SU-DHL-6 (cell line): ENCODE data around the gene PET100.

Source experiments
- H2AFZ ChIP-seq: fragments of 200-600 bp; sonication (generic); 2 replicates; pipeline ENCODE4 v1.6.1; 2014; ENCODE audit warnings: low read depth, mild to moderate bottlenecking, moderate library complexity, mixed read lengths, antibody characterized with exemption, low read length; ENCODE audit not compliant: severe bottlenecking
- H3F3A ChIP-seq: fragments of 200-600 bp; shearing (Covaris generic); 2 replicates; pipeline ENCODE4 v1.6.0; 2016; ENCODE audit warnings: antibody characterized with exemption, mild to moderate bottlenecking; ENCODE audit not compliant: insufficient read depth
- H3K27ac ChIP-seq: fragments of 200-600 bp; sonication (generic); 2 replicates; pipeline ENCODE4 v1.5.1; 2016; ENCODE audit warnings: low read depth, mild to moderate bottlenecking, low read length, moderate library complexity, mixed read lengths
- H3K27me3 ChIP-seq: fragments of 200-600 bp; sonication (generic), shearing (Covaris generic); 2 replicates; pipeline ENCODE4 v1.6.0; 2014; ENCODE audit warnings: mild to moderate bottlenecking, low read length
- H3K36me3 ChIP-seq: fragments of 200-600 bp; sonication (generic); 2 replicates; pipeline ENCODE4 v1.6.1; 2014; ENCODE audit warnings: mild to moderate bottlenecking, low read length, mixed read lengths
- H3K4me2 ChIP-seq: fragments of 300-600, 200-600 bp; shearing (Covaris generic), sonication (generic); 2 replicates; pipeline ENCODE4 v1.6.0; 2014; ENCODE audit warnings: low read length, low read depth, mild to moderate bottlenecking; ENCODE audit not compliant: poor library complexity, severe bottlenecking
- H3K4me3 ChIP-seq: fragments of 200-600 bp; sonication (generic); 2 replicates; pipeline ENCODE4 v1.5.1; 2014; ENCODE audit warnings: antibody characterized with exemption, low read length, mild to moderate bottlenecking, mixed read lengths; ENCODE audit not compliant: insufficient read depth, poor library complexity, severe bottlenecking
- H3K79me2 ChIP-seq: fragments of 200-600 bp; sonication (generic); 2 replicates; pipeline ENCODE4 v1.6.1; 2014; ENCODE audit warnings: mild to moderate bottlenecking, low read length, moderate library complexity; ENCODE audit not compliant: insufficient read depth
- H3K9ac ChIP-seq: fragments of 200-600 bp; sonication (generic); 2 replicates; pipeline ENCODE4 v1.7.0; 2014; ENCODE audit warnings: mild to moderate bottlenecking, low read length
- H3K9me2 ChIP-seq: fragments of 200-600 bp; sonication (generic); replicated peaks from 2 replicates; pipeline ENCODE4 v1.6.1; 2014; ENCODE audit warnings: low read length; ENCODE audit not compliant: insufficient read depth
- H3K9me3 ChIP-seq: fragments of 200-600 bp; sonication (generic); 2 replicates; pipeline ENCODE4 v1.6.1; 2014; ENCODE audit warnings: low read length, mixed read lengths; ENCODE audit not compliant: insufficient read depth
- H4K20me1 ChIP-seq: fragments of 200-600 bp; sonication (generic); 2 replicates; pipeline ENCODE4 v1.6.1; 2014; ENCODE audit warnings: low read depth, mild to moderate bottlenecking, antibody characterized with exemption, low read length, moderate library complexity, mixed read lengths
- EZH2phosphoT487 ChIP-seq: fragments of 200-600 bp; sonication (generic), shearing (Covaris generic); conservative IDR thresholded peaks from 2 replicates; pipeline ENCODE4 v1.6.1; 2018; ENCODE audit warnings: mild to moderate bottlenecking, antibody characterized with exemption, low read length, moderate library complexity, mixed read lengths
- TF ChIP-seq, protein P1 (sequence below): fragments of 200-600 bp; sonication (generic); IDR thresholded peaks from one replicate; pipeline ENCODE4 v1.5.1; 2017; ENCODE audit warnings: antibody characterized with exemption, mild to moderate bottlenecking, low read length, moderate library complexity; ENCODE audit not compliant: insufficient read depth, poor library complexity, severe bottlenecking

PET100 gene

GRCh38 chr19:7610491-7611240, 18.9 kb upstream of the PET100 start:
- Histone ChIP-seq H3K9me3 (no peaks in the 10 kb centered on the region), H3K27me3 (no peaks in the 10 kb centered on the region), H4K20me1 (no peaks in the 10 kb centered on the region), H3K79me2 (no peaks in the 10 kb centered on the region), H3K27ac (no peak overlapping the region), H3K4me2 (no peak overlapping the region), H3K36me3 (no peaks in the 10 kb centered on the region), H2AFZ (no peak overlapping the region), H3F3A (no peaks in the 10 kb centered on the region), H3K9ac (no peak overlapping the region), H3K4me3 (no peak overlapping the region), H3K9me2 (no peaks in the 10 kb centered on the region)
- TF ChIP-seq EZH2phosphoT487, result no peak
- TF ChIP-seq, protein P1, sequence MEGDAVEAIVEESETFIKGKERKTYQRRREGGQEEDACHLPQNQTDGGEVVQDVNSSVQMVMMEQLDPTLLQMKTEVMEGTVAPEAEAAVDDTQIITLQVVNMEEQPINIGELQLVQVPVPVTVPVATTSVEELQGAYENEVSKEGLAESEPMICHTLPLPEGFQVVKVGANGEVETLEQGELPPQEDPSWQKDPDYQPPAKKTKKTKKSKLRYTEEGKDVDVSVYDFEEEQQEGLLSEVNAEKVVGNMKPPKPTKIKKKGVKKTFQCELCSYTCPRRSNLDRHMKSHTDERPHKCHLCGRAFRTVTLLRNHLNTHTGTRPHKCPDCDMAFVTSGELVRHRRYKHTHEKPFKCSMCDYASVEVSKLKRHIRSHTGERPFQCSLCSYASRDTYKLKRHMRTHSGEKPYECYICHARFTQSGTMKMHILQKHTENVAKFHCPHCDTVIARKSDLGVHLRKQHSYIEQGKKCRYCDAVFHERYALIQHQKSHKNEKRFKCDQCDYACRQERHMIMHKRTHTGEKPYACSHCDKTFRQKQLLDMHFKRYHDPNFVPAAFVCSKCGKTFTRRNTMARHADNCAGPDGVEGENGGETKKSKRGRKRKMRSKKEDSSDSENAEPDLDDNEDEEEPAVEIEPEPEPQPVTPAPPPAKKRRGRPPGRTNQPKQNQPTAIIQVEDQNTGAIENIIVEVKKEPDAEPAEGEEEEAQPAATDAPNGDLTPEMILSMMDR, result no peak

- no peak overlapping the region for H3K27ac ChIP-seq
- no peak for TF ChIP-seq EZH2phosphoT487
- TF ChIP-seq, protein P1, result no peak
- H3K4me3 ChIP-seq, result no peak overlapping the region
- H3K9me2 ChIP-seq, result no peaks in the 10 kb centered on the region
- H3K9ac ChIP-seq, result no peak overlapping the region
- H3K36me3 ChIP-seq, result no peaks in the 10 kb centered on the region
- no peaks in the 10 kb centered on the region for H3K9me3 ChIP-seq
- no peaks in the 10 kb centered on the region for H3K79me2 ChIP-seq
- H2AFZ ChIP-seq, result no peak overlapping the region
- no peaks in the 10 kb centered on the region for H3F3A ChIP-seq
- H3K27me3 ChIP-seq, result no peaks in the 10 kb centered on the region
- H3K4me2 ChIP-seq, result no peak overlapping the region
- no peaks in the 10 kb centered on the region for H4K20me1 ChIP-seq
Observed at GRCh38 chr19:7611541-7612279, 17.9 kb upstream of the PET100 start.

- Histone ChIP-seq H3K9me3 (no peaks in the 10 kb centered on the region), H3K9me2 (no peaks in the 10 kb centered on the region), H3K9ac (no peak overlapping the region), H3K27ac (no peak overlapping the region), H2AFZ (no peak overlapping the region), H4K20me1 (no peaks in the 10 kb centered on the region), H3F3A (no peaks in the 10 kb centered on the region), H3K79me2 (no peaks in the 10 kb centered on the region), H3K36me3 (no peaks in the 10 kb centered on the region), H3K27me3 (no peaks in the 10 kb centered on the region), H3K4me2 (no peak overlapping the region), H3K4me3 (no peak overlapping the region)
- TF ChIP-seq, protein P1, result no peak
- TF ChIP-seq EZH2phosphoT487, result no peak
Observed at GRCh38 chr19:7612282-7613274, 17.0 kb upstream of the PET100 start.
